HCT116 (cell line): Measurements from ENCODE around the gene MEN1.
"Not testable (repeated sequence)": the region's sequence is repeated elsewhere in the genome, so short reads cannot be mapped to it uniquely, and the experiment has no call there.

Experiments used
- CEBPB ChIP-seq: IDR thresholded peaks from 2 replicates; pipeline ENCODE4 v1.6.1; 2012; ENCODE audit warnings: low read depth
- TF ChIP-seq, protein P1 (sequence below): IDR thresholded peaks from 2 replicates; pipeline ENCODE4 v1.6.1; 2012
- TF ChIP-seq, protein P2 (sequence below), 3 experiments: fragments of 200-600 bp in 1 of 3; sonication (generic) in 1 of 3; IDR thresholded peaks in 2 of 3; conservative IDR thresholded peaks in 1 of 3; 2 replicates each; pipeline ENCODE4 v1.5.1; 2012 to 2017; ENCODE audit warnings: low read depth in 2 of 3, low read length in 2 of 3, antibody characterized with exemption in 1 of 3, borderline replicate concordance in 1 of 3, control low read depth in 1 of 3, mild to moderate bottlenecking in 1 of 3, mixed read lengths in 1 of 3, mixed run types in 1 of 3, moderate library complexity in 1 of 3; ENCODE audit not compliant: insufficient read depth in 1 of 3

GRCh38 chr11:64815433-64815832 is 5.1 kb upstream of the MEN1 start:
- TF ChIP-seq, protein P1, sequence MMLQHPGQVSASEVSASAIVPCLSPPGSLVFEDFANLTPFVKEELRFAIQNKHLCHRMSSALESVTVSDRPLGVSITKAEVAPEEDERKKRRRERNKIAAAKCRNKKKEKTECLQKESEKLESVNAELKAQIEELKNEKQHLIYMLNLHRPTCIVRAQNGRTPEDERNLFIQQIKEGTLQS: not testable (repeated sequence)
- TF ChIP-seq, protein P2, sequence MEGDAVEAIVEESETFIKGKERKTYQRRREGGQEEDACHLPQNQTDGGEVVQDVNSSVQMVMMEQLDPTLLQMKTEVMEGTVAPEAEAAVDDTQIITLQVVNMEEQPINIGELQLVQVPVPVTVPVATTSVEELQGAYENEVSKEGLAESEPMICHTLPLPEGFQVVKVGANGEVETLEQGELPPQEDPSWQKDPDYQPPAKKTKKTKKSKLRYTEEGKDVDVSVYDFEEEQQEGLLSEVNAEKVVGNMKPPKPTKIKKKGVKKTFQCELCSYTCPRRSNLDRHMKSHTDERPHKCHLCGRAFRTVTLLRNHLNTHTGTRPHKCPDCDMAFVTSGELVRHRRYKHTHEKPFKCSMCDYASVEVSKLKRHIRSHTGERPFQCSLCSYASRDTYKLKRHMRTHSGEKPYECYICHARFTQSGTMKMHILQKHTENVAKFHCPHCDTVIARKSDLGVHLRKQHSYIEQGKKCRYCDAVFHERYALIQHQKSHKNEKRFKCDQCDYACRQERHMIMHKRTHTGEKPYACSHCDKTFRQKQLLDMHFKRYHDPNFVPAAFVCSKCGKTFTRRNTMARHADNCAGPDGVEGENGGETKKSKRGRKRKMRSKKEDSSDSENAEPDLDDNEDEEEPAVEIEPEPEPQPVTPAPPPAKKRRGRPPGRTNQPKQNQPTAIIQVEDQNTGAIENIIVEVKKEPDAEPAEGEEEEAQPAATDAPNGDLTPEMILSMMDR (IDR thresholded peaks at IDR 0.05 in 2 of 3, conservative IDR thresholded peaks at IDR 0.05 in 1 of 3; ENCODE audit: borderline replicate concordance in 1 of 3, insufficient read depth in 1 of 3, low read depth in 2 of 3, low read length in 2 of 3): not testable (repeated sequence)
- TF ChIP-seq CEBPB: not testable (repeated sequence)
